Measurements from ENCODE around the gene JAK3. TPM values are rescaled to one million over a fixed set of nuclear protein-coding genes. Genes with fewer than 3 reads are reported as not detected.
A peak's percentile ranks its signal among the peaks of the same experiment; 100 is the strongest.

Gene JAK3
- total and polyA plus RNA-seq, 2 of the 4 experiments (the other 2 are of a cell fraction), result 0.36 to 1.5 TPM

DNA sequence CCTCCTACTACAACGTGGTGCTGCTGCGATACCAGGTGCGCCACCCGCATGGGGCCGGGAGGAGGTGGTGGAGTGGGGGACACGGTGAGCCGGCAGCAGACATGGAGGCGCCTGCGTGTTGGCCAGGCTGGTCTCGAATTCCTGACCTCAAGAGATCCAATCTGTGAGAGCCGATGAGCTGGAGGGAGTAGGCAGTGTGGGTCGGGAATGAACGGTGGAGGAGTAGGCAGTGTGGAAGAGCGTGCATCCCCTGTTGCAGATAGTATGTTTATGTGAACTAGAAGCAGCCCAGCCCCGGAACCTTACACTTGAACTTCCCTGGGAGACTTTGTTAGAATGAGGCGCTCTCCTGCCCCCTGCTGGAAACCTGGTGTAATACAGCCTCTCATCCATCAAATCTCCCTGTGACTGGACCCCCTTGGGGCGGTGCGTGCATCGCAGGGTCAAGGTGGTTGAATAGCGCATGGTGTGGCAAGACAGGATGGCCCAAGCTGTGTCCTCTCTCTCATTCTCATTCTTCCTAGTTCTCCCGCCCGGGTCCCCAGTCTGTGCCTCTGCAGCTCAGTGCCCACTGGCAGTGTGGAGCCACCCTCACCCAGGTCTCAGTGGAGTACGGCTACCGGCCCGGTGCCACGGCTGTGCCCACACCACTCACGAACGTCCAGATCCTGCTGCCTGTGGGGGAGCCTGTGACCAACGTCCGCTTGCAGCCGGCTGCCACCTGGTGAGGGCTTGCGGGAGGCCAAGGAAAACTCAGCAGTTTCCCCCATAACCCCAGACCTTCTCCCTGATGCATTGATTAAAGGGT lies 63.4 kb downstream of the JAK3 start:
- Histone ChIP-seq H3K18ac (ENCODE audit: low read depth, low read length) (no peak overlapping the region), H3K79me1 (ENCODE audit: low read depth in 1 of 2, low read length in 2 of 2) (no peaks in the 10 kb centered on the region), H3K23ac (ENCODE audit: low read depth, low read length) (no peak overlapping the region), H2AFZ (replicated peaks; ENCODE audit: low read length, poor library complexity) (peak overlapping the region; percentile 72), H4K5ac (ENCODE audit: low read depth, low read length) (no peak overlapping the region), H3K4me1 (ENCODE audit: control insufficient read depth, insufficient read depth, low read length) (no peaks in the 10 kb centered on the region), H2AK5ac (ENCODE audit: low read depth, low read length) (no peak overlapping the region), H3K56ac (ENCODE audit: extremely low read depth, insufficient read depth, low read length) (no peak overlapping the region), H4K8ac (ENCODE audit: low read depth in 2 of 2, low read length in 2 of 2) (no peak overlapping the region), H3K9me1 (ENCODE audit: insufficient read depth, low read length) (no peaks in the 10 kb centered on the region), H2BK120ac (ENCODE audit: low read depth, low read length) (no peak overlapping the region), H3K14ac (replicated peaks; ENCODE audit: low read depth, low read length) (no peak overlapping the region), H3K36me3 (ENCODE audit: control insufficient read depth, insufficient read depth, low read length) (no peaks in the 10 kb centered on the region), H2BK20ac (ENCODE audit: low read depth, low read length) (no peak overlapping the region), H3K27me3 (ENCODE audit: control insufficient read depth, insufficient read depth, low read length) (peaks cover 2% of the 10 kb centered on the region; the same call in 1 of the 2 replicates), H3K9me3 (ENCODE audit: control insufficient read depth, insufficient read depth, low read length) (no peaks in the 10 kb centered on the region), H3K9ac (ENCODE audit: low read depth, low read length) (no peak overlapping the region), H4K91ac (ENCODE audit: insufficient read depth, low read depth, low read length) (no peak overlapping the region), H4K20me1 (ENCODE audit: insufficient read depth, low read length) (no peaks in the 10 kb centered on the region), H3K4me3 (ENCODE audit: insufficient read depth, low read depth, low read length) (no peak overlapping the region), H2BK15ac (ENCODE audit: low read depth, low read length) (no peak overlapping the region), H2BK5ac (ENCODE audit: low read depth, low read length, poor library complexity, severe bottlenecking) (no peak overlapping the region), H2AK9ac (replicated peaks; ENCODE audit: low read depth, low read length, poor library complexity) (no peak overlapping the region), H3K4ac (ENCODE audit: low read depth, low read length) (no peak overlapping the region), H3K27ac (ENCODE audit: insufficient read depth, low read length) (no peak overlapping the region), H3K4me2 (ENCODE audit: low read depth, low read length) (no peak overlapping the region; the same call in 1 of the 2 replicates)
- ATAC-seq (ENCODE audit: low read depth), result peak; percentile 95
- ChIA-PET POLR2A (ENCODE audit: unreplicated experiment) (no interaction called here), CTCF (interaction anchor here (0.6 kb wide), 1 partner anchor 719 kb away, joined by 3 read pairs; no protein-coding TSS in a partner anchor)
- intact Hi-C loops (cut with micrococcal nuclease), result loop anchor here (10.0 kb wide), 1 partner anchor 70 kb away; the partner anchor contains the start of gene RPL18A
- DNase-seq, result peak; percentile 36
- WGBS, 2 experiments (ENCODE audit: extremely low coverage in 2 of 2, insufficient read length in 1 of 2), result 74% methylated on average over 6 of the region's 32 CpGs; no CpG with 5 or more reads in 1 of the 2 experiments
- no TSS peak for BruUV-seq (replicated peaks)
- dilution Hi-C loops (cut with HindIII; ENCODE audit: low sequenced_read_pairs, unreplicated experiment), result no loop called here
- in situ Hi-C loops (cut with MboI; ENCODE audit: low sequenced_read_pairs), result no loop called here
- peak; percentile 57 for TF ChIP-seq RAD21 (IDR thresholded peaks at IDR 0.05; ENCODE audit: low read length)
- no peak for TF ChIP-seq RCOR1 (IDR thresholded peaks at IDR 0.05; ENCODE audit: insufficient replicate concordance, low read length)
- TF ChIP-seq CHD1 (IDR thresholded peaks at IDR 0.05; ENCODE audit: low read depth, low read length), result no peak
- no peak for TF ChIP-seq CEBPB (IDR thresholded peaks at IDR 0.05; ENCODE audit: low read depth, low read length)
- TF ChIP-seq FOS (IDR thresholded peaks at IDR 0.05; ENCODE audit: low read depth, low read length), result no peak
- no peak for TF ChIP-seq NFE2L2 (IDR thresholded peaks at IDR 0.05; ENCODE audit: low read depth, low read length)
- TF ChIP-seq SMC3 (IDR thresholded peaks at IDR 0.05; ENCODE audit: low read depth, low read length), result peak; percentile 59
- no peak for TF ChIP-seq RFX5 (IDR thresholded peaks at IDR 0.05; ENCODE audit: low read depth, low read length)
- TF ChIP-seq MXI1 (IDR thresholded peaks at IDR 0.05; ENCODE audit: borderline replicate concordance, low read depth, low read length), result no peak
- TF ChIP-seq MAFK (IDR thresholded peaks at IDR 0.05; ENCODE audit: low read depth, low read length), result no peak
- TF ChIP-seq, protein P1, sequence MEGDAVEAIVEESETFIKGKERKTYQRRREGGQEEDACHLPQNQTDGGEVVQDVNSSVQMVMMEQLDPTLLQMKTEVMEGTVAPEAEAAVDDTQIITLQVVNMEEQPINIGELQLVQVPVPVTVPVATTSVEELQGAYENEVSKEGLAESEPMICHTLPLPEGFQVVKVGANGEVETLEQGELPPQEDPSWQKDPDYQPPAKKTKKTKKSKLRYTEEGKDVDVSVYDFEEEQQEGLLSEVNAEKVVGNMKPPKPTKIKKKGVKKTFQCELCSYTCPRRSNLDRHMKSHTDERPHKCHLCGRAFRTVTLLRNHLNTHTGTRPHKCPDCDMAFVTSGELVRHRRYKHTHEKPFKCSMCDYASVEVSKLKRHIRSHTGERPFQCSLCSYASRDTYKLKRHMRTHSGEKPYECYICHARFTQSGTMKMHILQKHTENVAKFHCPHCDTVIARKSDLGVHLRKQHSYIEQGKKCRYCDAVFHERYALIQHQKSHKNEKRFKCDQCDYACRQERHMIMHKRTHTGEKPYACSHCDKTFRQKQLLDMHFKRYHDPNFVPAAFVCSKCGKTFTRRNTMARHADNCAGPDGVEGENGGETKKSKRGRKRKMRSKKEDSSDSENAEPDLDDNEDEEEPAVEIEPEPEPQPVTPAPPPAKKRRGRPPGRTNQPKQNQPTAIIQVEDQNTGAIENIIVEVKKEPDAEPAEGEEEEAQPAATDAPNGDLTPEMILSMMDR (conservative IDR thresholded peaks at IDR 0.05; ENCODE audit: low read depth, low read length), result peak; percentile 69
- TF ChIP-seq, protein P2, sequence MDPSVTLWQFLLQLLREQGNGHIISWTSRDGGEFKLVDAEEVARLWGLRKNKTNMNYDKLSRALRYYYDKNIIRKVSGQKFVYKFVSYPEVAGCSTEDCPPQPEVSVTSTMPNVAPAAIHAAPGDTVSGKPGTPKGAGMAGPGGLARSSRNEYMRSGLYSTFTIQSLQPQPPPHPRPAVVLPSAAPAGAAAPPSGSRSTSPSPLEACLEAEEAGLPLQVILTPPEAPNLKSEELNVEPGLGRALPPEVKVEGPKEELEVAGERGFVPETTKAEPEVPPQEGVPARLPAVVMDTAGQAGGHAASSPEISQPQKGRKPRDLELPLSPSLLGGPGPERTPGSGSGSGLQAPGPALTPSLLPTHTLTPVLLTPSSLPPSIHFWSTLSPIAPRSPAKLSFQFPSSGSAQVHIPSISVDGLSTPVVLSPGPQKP (IDR thresholded peaks at IDR 0.05; ENCODE audit: borderline replicate concordance, low read depth, low read length), result no peak
- no peak for TF ChIP-seq MAZ (IDR thresholded peaks at IDR 0.05; ENCODE audit: borderline replicate concordance, low read depth, low read length)
